ENCODE data around the gene DAD1.

DNA sequence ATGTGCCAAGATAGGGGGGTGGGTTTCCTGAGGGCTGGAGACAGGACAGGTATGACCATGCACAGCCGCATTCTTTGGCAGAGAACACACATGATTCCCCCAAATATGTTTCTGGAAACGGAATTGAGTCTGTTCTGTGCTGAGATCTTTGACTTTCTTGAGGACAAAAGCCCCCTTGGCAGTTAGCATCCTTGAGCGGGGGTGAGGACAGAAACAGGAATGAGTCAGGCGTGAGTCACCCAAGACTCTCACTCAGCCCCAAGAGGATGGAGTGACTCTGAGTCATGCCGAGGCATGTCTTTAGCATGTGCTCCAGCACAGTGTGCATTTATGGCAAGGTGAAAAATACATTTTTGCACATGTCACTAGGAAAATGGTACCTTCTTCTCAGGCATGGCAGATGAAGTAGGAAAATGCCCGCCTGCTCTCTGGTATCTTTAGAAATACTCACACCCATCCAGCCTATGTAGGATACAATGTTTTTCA lies 52.1 kb downstream of the DAD1 start:
- TF ChIP-seq, protein P1, sequence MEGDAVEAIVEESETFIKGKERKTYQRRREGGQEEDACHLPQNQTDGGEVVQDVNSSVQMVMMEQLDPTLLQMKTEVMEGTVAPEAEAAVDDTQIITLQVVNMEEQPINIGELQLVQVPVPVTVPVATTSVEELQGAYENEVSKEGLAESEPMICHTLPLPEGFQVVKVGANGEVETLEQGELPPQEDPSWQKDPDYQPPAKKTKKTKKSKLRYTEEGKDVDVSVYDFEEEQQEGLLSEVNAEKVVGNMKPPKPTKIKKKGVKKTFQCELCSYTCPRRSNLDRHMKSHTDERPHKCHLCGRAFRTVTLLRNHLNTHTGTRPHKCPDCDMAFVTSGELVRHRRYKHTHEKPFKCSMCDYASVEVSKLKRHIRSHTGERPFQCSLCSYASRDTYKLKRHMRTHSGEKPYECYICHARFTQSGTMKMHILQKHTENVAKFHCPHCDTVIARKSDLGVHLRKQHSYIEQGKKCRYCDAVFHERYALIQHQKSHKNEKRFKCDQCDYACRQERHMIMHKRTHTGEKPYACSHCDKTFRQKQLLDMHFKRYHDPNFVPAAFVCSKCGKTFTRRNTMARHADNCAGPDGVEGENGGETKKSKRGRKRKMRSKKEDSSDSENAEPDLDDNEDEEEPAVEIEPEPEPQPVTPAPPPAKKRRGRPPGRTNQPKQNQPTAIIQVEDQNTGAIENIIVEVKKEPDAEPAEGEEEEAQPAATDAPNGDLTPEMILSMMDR (optimal IDR thresholded peaks at IDR 0.05 in 1 of 3, IDR thresholded peaks at IDR 0.05 in 1 of 3, conservative IDR thresholded peaks at IDR 0.05 in 1 of 3; ENCODE audit: extremely low read depth in 1 of 3, insufficient read depth in 2 of 3, low read length in 3 of 3) = no peak
- TF ChIP-seq EZH2 (IDR thresholded peaks at IDR 0.05; ENCODE audit: low read length) = no peak

Measured in keratinocyte (primary cell).